Suprapubic skin (tissue), 4 donors: ENCODE data around the gene DHX30.

Source experiments
- CTCF ChIP-seq, 2 donors: fragments of 200-600 bp in 1 of 2; fragments of 450-650 bp in 1 of 2; sonication (generic) in 1 of 2; IDR thresholded peaks; one replicate each; pipeline ENCODE4 v1.5.1; 2016 to 2019; ENCODE audit warnings: antibody characterized with exemption in 2 of 2, mild to moderate bottlenecking in 1 of 2, moderate library complexity in 1 of 2
- EP300 ChIP-seq: sonication (generic); formaldehyde crosslinking; IDR thresholded peaks from one replicate; pipeline ENCODE4 v1.6.1; 2017; ENCODE audit warnings: antibody characterized with exemption
- POLR2A ChIP-seq, 2 donors: fragments of 450-650 bp; IDR thresholded peaks; one replicate each; pipeline ENCODE4 v1.6.1; 2017; ENCODE audit warnings: antibody characterized with exemption in 2 of 2, mild to moderate bottlenecking in 2 of 2, moderate library complexity in 2 of 2
- POLR2AphosphoS5 ChIP-seq, 3 donors: sonication (generic); formaldehyde crosslinking; IDR thresholded peaks; one replicate each; pipeline ENCODE4 v1.6.1; 2017; ENCODE audit warnings: antibody characterized with exemption in 3 of 3

GRCh38 chr3:47865192-47865591 lies 62.3 kb downstream of the DHX30 start:
- TF ChIP-seq CTCF (IDR thresholded peaks at IDR 0.05): no peak
- no peak for TF ChIP-seq POLR2A (IDR thresholded peaks at IDR 0.05)
- no peak for TF ChIP-seq POLR2AphosphoS5 (IDR thresholded peaks at IDR 0.05)
- no peak for TF ChIP-seq EP300
